Stomach (tissue), 9 donors: Measurements from ENCODE around the gene SERPINB1. TPM values are rescaled to one million over a fixed set of nuclear protein-coding genes. Genes with fewer than 3 reads are reported as not detected.

Experiments
- DNase-seq, 2 donors: peaks; one replicate each; pipeline versions ENCODE4 v3.0.0 to v3.0.0-alpha.2; 2013 to 2019
- H3K27ac ChIP-seq, 5 donors: fragments of 200-600 bp in 4 of 5; sonication (generic) in 4 of 5; one replicate each; pipeline ENCODE4 v1.5.1; 2013 to 2019; ENCODE audit warnings: mild to moderate bottlenecking in 1 of 5, moderate library complexity in 1 of 5
- H3K27me3 ChIP-seq, 3 donors: fragments of 200-600 bp; sonication (generic); one replicate each; pipeline ENCODE4 v1.5.1; 2017 to 2019; ENCODE audit warnings: mixed run types in 1 of 3
- H3K36me3 ChIP-seq, 4 donors: fragments of 200-600 bp; sonication (generic); 1 replicate in 3 of 4; 2 replicates in 1 of 4; pipeline ENCODE4 v1.5.1; 2016 to 2019
- H3K4me1 ChIP-seq, 4 donors: fragments of 200-600 bp; sonication (generic); one replicate each; pipeline ENCODE4 v1.5.1; 2016 to 2019
- H3K4me3 ChIP-seq, 4 donors: fragments of 200-600 bp; sonication (generic) in 3 of 4; one replicate each; pipeline ENCODE4 v1.5.1; 2016 to 2019; ENCODE audit warnings: mild to moderate bottlenecking in 1 of 4
- H3K9me3 ChIP-seq, 4 donors: fragments of 200-600 bp; sonication (generic); one replicate each; pipeline ENCODE4 v1.5.1; 2016 to 2019
- CTCF ChIP-seq, 7 experiments: fragments of 450-650 bp in 4 of 7; fragments of 200-600 bp in 3 of 7; sonication (generic) in 3 of 7; IDR thresholded peaks; one replicate each; pipeline ENCODE4 v1.5.1; 2016 to 2019; ENCODE audit warnings: antibody characterized with exemption in 7 of 7, control low read depth in 2 of 7, mild to moderate bottlenecking in 1 of 7
- EP300 ChIP-seq: sonication (generic); formaldehyde crosslinking; IDR thresholded peaks from one replicate; pipeline ENCODE4 v1.6.1; 2017; ENCODE audit warnings: antibody characterized with exemption
- POLR2A ChIP-seq, 4 donors: fragments of 450-650 bp; IDR thresholded peaks; one replicate each; pipeline ENCODE4 v1.6.1; 2016; ENCODE audit warnings: antibody characterized with exemption in 4 of 4, control low read depth in 2 of 4, mild to moderate bottlenecking in 1 of 4, moderate library complexity in 1 of 4
- POLR2AphosphoS5 ChIP-seq, 3 donors: sonication (generic); formaldehyde crosslinking; IDR thresholded peaks; one replicate each; pipeline ENCODE4 v1.6.1; 2016; ENCODE audit warnings: antibody characterized with exemption in 3 of 3
- WGBS, 5 donors: extraction: QIAGEN DNeasy Blood & Tissue Kit in 3 of 5; methylation state at CpG; one replicate each; pipeline versions ENCODE4 v1.1.5 to v1.1.7; 2013 to 2018; 5-methylcytosine and 5-hydroxymethylcytosine counted together
- intact Hi-C: fragments of 100-400 bp; cut with DNase I; formaldehyde crosslinking; loops from one replicate; pipeline ENCODE4 v1.15.1; 2023; ENCODE audit warnings: low total_unique reads
- polyA plus RNA-seq, 3 donors: library from polyadenylated mRNA; stranded (reverse); fragments of 200-250 nt; gene quantifications; one replicate each; pipeline ENCODE4 v1.2.3, GENCODE V29; 2013
- total RNA-seq, 5 donors: library from RNA; depleted of rRNA; stranded (reverse); fragments of >200 nt; gene quantifications; one replicate each; pipeline versions ENCODE4 v1.1.0 to v1.2.3, GENCODE V29; 2014 to 2016
- donor health status: healthy with polysubstance abuse.
- donor health status: Bipolar disorder and iron deficiency.
- donor health status: healthy.

Gene SERPINB1
- total and polyA plus RNA-seq, 8 donors = 10.3 to 146 (median 102) TPM

- no peak for TF ChIP-seq EP300
- TF ChIP-seq POLR2AphosphoS5 (IDR thresholded peaks at IDR 0.05) = no peak
- TF ChIP-seq POLR2A (IDR thresholded peaks at IDR 0.05) = no peak
- TF ChIP-seq CTCF (IDR thresholded peaks at IDR 0.05) = no peak
- Histone ChIP-seq H3K9me3 (no peaks in the 10 kb centered on the region), H3K27ac (peak overlapping the region in 2 of 5 donors; percentile 76 to 84), H3K4me3 (no peak overlapping the region), H3K36me3 (no peaks in the 10 kb centered on the region), H3K4me1 (peaks cover 6 to 74% (median 34%) of the 10 kb centered on the region in 4 donors), H3K27me3 (no peaks in the 10 kb centered on the region)
- intact Hi-C loops = loop anchor here (10.0 kb wide), 1 partner anchor 51 kb away; the partner anchor contains the start of gene SERPINB1
- 81 to 94% (median 89%) methylated on average over 5 of the region's 5 CpGs for WGBS, 5 donors
- DNase-seq = no peak
These were observed 47.4 kb downstream of the SERPINB1 start for GRCh38 chr6:2794171-2794730.

- DNase-seq = peak; percentile 34 to 41
- TF ChIP-seq EP300 = no peak
- no peak for TF ChIP-seq CTCF (IDR thresholded peaks at IDR 0.05)
- no peak for TF ChIP-seq POLR2AphosphoS5 (IDR thresholded peaks at IDR 0.05)
- no peak for TF ChIP-seq POLR2A (IDR thresholded peaks at IDR 0.05)
- Histone ChIP-seq H3K36me3 (peaks cover 0 to 3% (median 0%) of the 10 kb centered on the region in 4 donors), H3K9me3 (no peaks in the 10 kb centered on the region), H3K27ac (peak overlapping the region in 3 of 5 donors; percentile 76 to 86 (median 84)), H3K27me3 (no peaks in the 10 kb centered on the region), H3K4me1 (peaks cover 6 to 74% (median 34%) of the 10 kb centered on the region in 4 donors), H3K4me3 (no peak overlapping the region)
- intact Hi-C loops = loop anchor here (10.0 kb wide), 1 partner anchor 51 kb away; the partner anchor contains the start of gene SERPINB1
- 55 to 74% (median 71%) methylated on average over 9 of the region's 9 CpGs for WGBS, 5 donors
These were observed 48.0 kb downstream of the SERPINB1 start for GRCh38 chr6:2793534-2794151.

- peaks cover 0 to 9% (median 6%) of the 10 kb centered on the region in 4 donors for H3K36me3 ChIP-seq
- no peak overlapping the region for H3K4me3 ChIP-seq
- 88 to 96% (median 92%) methylated on average over 15 to 17 of the region's 17 CpGs for WGBS, 5 donors
- no peak for DNase-seq
- intact Hi-C loops = loop anchor here (10.0 kb wide), 1 partner anchor 52 kb away; the partner anchor contains the start of gene SERPINB1
- no peaks in the 10 kb centered on the region for H3K9me3 ChIP-seq
- peaks cover 5 to 66% (median 33%) of the 10 kb centered on the region in 4 donors for H3K4me1 ChIP-seq
- H3K27ac ChIP-seq = peak overlapping the region; percentile 7 to 86 (median 76)
- no peaks in the 10 kb centered on the region for H3K27me3 ChIP-seq
- TF ChIP-seq POLR2AphosphoS5 (IDR thresholded peaks at IDR 0.05) = no peak
- TF ChIP-seq CTCF (IDR thresholded peaks at IDR 0.05) = no peak
- no peak for TF ChIP-seq EP300
- TF ChIP-seq POLR2A (IDR thresholded peaks at IDR 0.05) = no peak
These were observed 49.1 kb downstream of the SERPINB1 start for GRCh38 chr6:2792330-2793110.

- Histone ChIP-seq H3K27me3 (no peaks in the 10 kb centered on the region), H3K27ac (peak overlapping the region in 4 of 5 donors; percentile 58 to 86 (median 80)), H3K4me3 (no peak overlapping the region), H3K9me3 (no peaks in the 10 kb centered on the region), H3K36me3 (peaks cover 0 to 18% (median 12%) of the 10 kb centered on the region in 4 donors), H3K4me1 (peaks cover 0 to 58% (median 30%) of the 10 kb centered on the region in 4 donors)
- 39 to 48% (median 43%) methylated on average over 4 of the region's 4 CpGs for WGBS, 5 donors
- intact Hi-C loops = loop anchor here (10.0 kb wide), 1 partner anchor 53 kb away; the partner anchor contains the start of gene SERPINB1
- TF ChIP-seq POLR2A (IDR thresholded peaks at IDR 0.05) = no peak
- TF ChIP-seq CTCF (IDR thresholded peaks at IDR 0.05) = no peak
- TF ChIP-seq POLR2AphosphoS5 (IDR thresholded peaks at IDR 0.05) = no peak
- TF ChIP-seq EP300 = no peak
- peak in 1 of 2 donors; percentile 43 for DNase-seq
These were observed 50.2 kb downstream of the SERPINB1 start for GRCh38 chr6:2791450-2791974.
